DND-41 (cell line): ENCODE measurements around the gene REST.

Experiments used
- ATAC-seq: fragments of 200-7000 bp; cut with Tn5 transposase; 3 replicates; pipeline ENCODE4 v1.9.1; 2021; ENCODE audit warnings: low read depth; ENCODE audit not compliant: insufficient read depth
- DNase-seq: peaks from one replicate; pipeline ENCODE4 v3.0.0-alpha.2; 2020
- H2AFZ ChIP-seq: 2 replicates; pipeline ENCODE4 v1.6.0; 2012; ENCODE audit warnings: low read depth, low read length
- H3K27ac ChIP-seq: 2 replicates; pipeline ENCODE4 v1.5.1; 2012; ENCODE audit warnings: low read length, inconsistent platforms
- H3K27me3 ChIP-seq: fragments of 200-600 bp; sonication (generic); 2 replicates; pipeline ENCODE4 v1.6.0; 2012; ENCODE audit warnings: low read length, mild to moderate bottlenecking, inconsistent platforms; ENCODE audit not compliant: insufficient read depth, poor library complexity
- H3K36me3 ChIP-seq: 2 replicates; pipeline ENCODE4 v1.5.1; 2012; ENCODE audit warnings: low read length, inconsistent platforms; ENCODE audit not compliant: insufficient read depth
- H3K4me1 ChIP-seq: 2 replicates; pipeline ENCODE4 v1.5.1; 2012; ENCODE audit warnings: mild to moderate bottlenecking, low read length; ENCODE audit not compliant: insufficient read depth
- H3K4me2 ChIP-seq: 2 replicates; pipeline ENCODE4 v1.6.0; 2012; ENCODE audit warnings: mild to moderate bottlenecking, moderate library complexity, low read length, inconsistent platforms; ENCODE audit not compliant: insufficient read depth
- H3K4me3 ChIP-seq, 2 experiments: fragments of 200-600 bp in 1 of 2; shearing (Covaris generic) in 1 of 2; 2 replicates each; pipeline ENCODE4 v1.5.1; 2012 to 2016; ENCODE audit warnings: inconsistent platforms in 2 of 2, low read length in 2 of 2, mild to moderate bottlenecking in 2 of 2, low read depth in 1 of 2, moderate library complexity in 1 of 2
- H3K79me2 ChIP-seq: 2 replicates; pipeline ENCODE4 v1.6.0; 2012; ENCODE audit warnings: low read length, inconsistent platforms; ENCODE audit not compliant: insufficient read depth
- H3K9ac ChIP-seq: 2 replicates; pipeline ENCODE4 v1.6.0; 2012; ENCODE audit warnings: low read depth, mild to moderate bottlenecking, inconsistent platforms, low read length, moderate library complexity
- H3K9me3 ChIP-seq: 2 replicates; pipeline ENCODE4 v1.5.1; 2012; ENCODE audit warnings: low read length, moderate library complexity, mild to moderate bottlenecking, inconsistent platforms; ENCODE audit not compliant: insufficient read depth, severe bottlenecking
- H4K20me1 ChIP-seq: 2 replicates; pipeline ENCODE4 v1.6.0; 2012; ENCODE audit warnings: low read length; ENCODE audit not compliant: insufficient read depth
- EZH2 ChIP-seq: IDR thresholded peaks from 3 replicates; pipeline ENCODE4 v1.6.1; 2012; ENCODE audit warnings: borderline replicate concordance, low read depth, mild to moderate bottlenecking, moderate library complexity, low read length, inconsistent platforms; ENCODE audit not compliant: severe bottlenecking
- TF ChIP-seq, protein P1 (sequence below): IDR thresholded peaks from 2 replicates; pipeline ENCODE4 v1.5.1; 2012; ENCODE audit warnings: borderline replicate concordance, low read length, moderate library complexity, mild to moderate bottlenecking; ENCODE audit not compliant: poor library complexity, severe bottlenecking; ENCODE audit errors: extremely low read depth

Gene REST

DNA sequence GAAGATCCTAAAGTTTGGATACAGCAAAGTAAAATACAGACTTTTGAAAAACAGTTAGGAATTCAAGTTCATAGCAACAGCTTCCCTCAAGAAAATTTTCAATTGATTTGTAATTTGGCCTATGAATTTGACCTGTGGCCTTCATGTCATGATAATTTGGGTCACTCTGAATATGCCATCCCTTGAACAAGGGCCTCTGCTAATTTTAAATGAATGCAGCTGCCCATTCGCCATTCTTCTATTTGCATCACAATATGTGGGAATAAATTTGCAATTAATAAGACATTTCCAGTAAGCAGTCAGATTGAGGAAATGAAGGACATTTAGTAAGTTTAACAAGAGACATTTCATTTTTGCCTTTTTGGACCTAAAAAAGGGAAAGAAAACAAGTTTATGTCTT, 1.9 kb upstream of the REST start:
- Histone ChIP-seq H3K27ac (no peak overlapping the region), H2AFZ (no peak overlapping the region), H3K9me3 (no peaks in the 10 kb centered on the region), H3K36me3 (peaks cover 3% of the 10 kb centered on the region), H3K9ac (no peak overlapping the region), H3K79me2 (peaks cover 27% of the 10 kb centered on the region), H3K27me3 (no peaks in the 10 kb centered on the region), H3K4me2 (no peak overlapping the region), H3K4me1 (peaks cover 24% of the 10 kb centered on the region), H3K4me3 (no peak overlapping the region), H4K20me1 (peaks cover 4% of the 10 kb centered on the region; the same call in 1 of the 2 replicates)
- DNase-seq (no peak), ATAC-seq (no peak)
- no peak for TF ChIP-seq EZH2
- TF ChIP-seq, protein P1, sequence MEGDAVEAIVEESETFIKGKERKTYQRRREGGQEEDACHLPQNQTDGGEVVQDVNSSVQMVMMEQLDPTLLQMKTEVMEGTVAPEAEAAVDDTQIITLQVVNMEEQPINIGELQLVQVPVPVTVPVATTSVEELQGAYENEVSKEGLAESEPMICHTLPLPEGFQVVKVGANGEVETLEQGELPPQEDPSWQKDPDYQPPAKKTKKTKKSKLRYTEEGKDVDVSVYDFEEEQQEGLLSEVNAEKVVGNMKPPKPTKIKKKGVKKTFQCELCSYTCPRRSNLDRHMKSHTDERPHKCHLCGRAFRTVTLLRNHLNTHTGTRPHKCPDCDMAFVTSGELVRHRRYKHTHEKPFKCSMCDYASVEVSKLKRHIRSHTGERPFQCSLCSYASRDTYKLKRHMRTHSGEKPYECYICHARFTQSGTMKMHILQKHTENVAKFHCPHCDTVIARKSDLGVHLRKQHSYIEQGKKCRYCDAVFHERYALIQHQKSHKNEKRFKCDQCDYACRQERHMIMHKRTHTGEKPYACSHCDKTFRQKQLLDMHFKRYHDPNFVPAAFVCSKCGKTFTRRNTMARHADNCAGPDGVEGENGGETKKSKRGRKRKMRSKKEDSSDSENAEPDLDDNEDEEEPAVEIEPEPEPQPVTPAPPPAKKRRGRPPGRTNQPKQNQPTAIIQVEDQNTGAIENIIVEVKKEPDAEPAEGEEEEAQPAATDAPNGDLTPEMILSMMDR, result no peak

GRCh38 chr4:56906489-56907393, 959 bp upstream of the REST start:
- Histone ChIP-seq H3K79me2 (peaks cover 36% of the 10 kb centered on the region), H3K9ac (peak overlapping the region; percentile 98), H3K36me3 (peaks cover 13% of the 10 kb centered on the region), H3K4me2 (peak overlapping the region; percentile 85), H3K27ac (peak overlapping the region; percentile 1; the same call in 1 of the 2 replicates), H2AFZ (peak overlapping the region; percentile 72), H3K9me3 (no peaks in the 10 kb centered on the region), H4K20me1 (peaks cover 9% of the 10 kb centered on the region), H3K27me3 (no peaks in the 10 kb centered on the region), H3K4me1 (peaks cover 33% of the 10 kb centered on the region), H3K4me3 (peak overlapping the region in 1 of 2 experiments; percentile 93; a peak in 2 of 4 replicates)
- no peak for TF ChIP-seq EZH2
- TF ChIP-seq, protein P1, result no peak
- DNase-seq (no peak), ATAC-seq (no peak)

GRCh38 chr4:56908206-56909085, 746 bp downstream of the REST start:
- Histone ChIP-seq H2AFZ (peak overlapping the region; percentile 90), H3K4me3 (peak overlapping the region; percentile 73 to 93), H3K27me3 (no peaks in the 10 kb centered on the region), H4K20me1 (peaks cover 19% of the 10 kb centered on the region), H3K9ac (peak overlapping the region; percentile 98), H3K4me2 (peak overlapping the region; percentile 85), H3K27ac (peak overlapping the region; percentile 98), H3K36me3 (peaks cover 26% of the 10 kb centered on the region), H3K79me2 (peaks cover 53% of the 10 kb centered on the region), H3K4me1 (peaks cover 48% of the 10 kb centered on the region), H3K9me3 (no peaks in the 10 kb centered on the region)
- peak; percentile 69 for DNase-seq
- peak; percentile 66 for ATAC-seq
- no peak for TF ChIP-seq EZH2
- TF ChIP-seq, protein P1, result peak; percentile 24
